Measurements from ENCODE around the gene LAMA3.

The LAMA3 gene

DNA sequence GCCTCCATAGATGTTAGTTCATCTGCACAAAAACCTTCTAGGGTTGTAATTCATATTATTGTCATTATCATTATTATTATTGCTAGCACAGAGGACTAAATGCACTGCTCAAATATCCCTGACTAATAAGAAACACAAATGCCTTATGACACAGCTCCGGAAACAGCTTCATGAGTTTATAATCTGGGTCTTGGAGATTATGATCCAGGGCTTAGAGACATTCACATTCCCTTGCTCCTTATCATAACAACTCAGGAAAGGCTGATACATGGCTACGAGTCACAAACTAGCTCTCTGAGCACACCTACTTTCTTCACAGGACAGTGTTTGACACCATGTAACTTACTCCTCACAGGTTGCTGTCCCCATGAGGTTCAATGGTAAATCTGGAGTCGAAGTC, 223.1 kb downstream of the LAMA3 start:
- no peak for DNase-seq (ENCODE audit: low spot score)

DNA sequence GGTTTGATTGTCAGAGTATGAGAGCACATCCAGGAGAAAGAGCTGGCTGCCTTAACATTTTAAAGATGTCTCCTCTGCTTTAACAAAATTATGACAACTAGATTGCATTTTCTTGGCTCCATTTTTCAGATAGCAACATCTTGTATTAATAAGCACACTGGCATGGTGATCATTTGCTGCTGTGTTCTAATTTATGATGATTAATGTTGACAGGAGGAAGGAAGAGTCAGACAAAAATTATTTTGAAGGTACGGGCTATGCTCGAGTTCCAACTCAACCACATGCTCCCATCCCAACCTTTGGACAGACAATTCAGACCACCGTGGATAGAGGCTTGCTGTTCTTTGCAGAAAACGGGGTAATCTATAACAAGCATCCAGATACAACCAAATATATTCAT, 227.1 kb downstream of the LAMA3 start:
- DNase-seq (ENCODE audit: low spot score): no peak

DNA sequence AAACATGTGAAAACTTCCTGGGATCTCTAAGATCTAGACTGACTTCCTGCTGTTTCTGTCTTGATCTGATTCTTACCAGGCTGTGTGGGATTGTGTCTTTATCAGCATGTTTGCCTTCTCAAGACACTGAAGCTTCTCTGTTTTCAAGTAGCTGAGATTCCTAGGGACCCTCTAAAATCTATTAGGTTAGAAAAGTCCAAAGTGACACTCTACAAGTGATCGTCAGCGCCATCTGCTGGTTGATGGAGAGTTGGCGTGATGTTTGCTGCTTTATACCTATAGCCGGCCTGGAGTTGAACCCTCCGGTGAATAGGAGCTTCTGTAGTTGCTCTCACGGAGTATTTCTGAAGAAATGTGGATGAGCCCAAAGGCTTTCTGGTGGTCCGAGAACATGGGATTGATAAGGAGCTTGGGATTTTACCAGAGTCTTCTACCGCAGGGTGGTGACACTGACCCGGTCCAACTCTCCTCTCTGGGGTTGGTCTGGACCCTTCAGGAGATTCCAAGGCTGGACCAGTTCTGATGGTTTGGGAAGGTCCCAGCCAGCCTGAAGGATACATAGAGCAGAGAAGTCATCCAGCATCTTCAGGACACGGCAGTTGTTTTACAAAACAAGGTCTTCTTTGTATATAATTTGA, 229.3 kb downstream of the LAMA3 start:
- DNase-seq (ENCODE audit: low spot score): peak; percentile 59

DNA sequence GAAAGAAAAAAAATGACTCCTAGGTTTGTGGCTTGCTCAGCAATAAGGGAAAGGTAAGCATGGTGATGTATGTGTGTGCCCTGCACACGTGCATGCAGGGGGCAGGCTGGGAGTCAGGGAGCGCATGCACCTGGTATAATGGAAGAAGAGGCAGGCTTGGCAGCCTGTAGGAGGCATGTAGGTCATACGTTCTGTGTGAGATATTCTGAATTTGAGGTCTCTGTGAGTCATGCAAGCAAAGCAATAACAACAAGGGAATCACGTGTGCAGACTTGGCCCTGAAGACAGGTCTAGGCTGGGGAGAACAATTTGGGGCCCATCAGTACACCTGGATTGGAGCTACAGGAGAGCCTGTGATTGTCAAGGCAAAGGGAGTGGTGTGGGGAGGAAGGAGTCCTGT, 230.8 kb downstream of the LAMA3 start:
- no peak for DNase-seq (ENCODE audit: low spot score)

DNA sequence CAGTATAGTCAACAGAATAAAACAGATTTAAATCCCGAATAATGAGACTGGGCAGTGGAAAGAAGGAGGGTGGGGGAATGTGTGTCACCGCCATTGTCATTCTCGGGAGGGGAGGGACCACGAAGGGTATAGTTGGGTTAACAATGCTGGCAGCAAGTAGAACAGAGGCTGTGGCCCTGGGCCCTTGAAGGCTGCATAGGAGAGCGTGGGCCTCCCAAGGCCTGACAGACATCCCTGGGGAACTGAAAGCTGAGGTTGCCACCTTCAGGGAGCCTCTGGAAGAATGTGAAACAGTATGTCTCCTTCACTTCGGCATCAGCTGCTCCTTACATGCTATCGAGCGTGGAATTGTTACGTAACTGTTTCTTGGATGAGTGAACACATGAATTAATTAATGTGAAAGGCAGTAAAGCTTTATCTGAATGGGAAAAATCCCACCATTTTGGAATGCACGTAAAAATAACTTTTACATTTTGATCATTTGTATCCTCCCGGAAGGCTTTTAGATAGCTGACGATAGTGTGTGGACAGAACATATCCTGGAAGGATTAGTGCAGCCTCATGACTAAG, 232.5 kb downstream of the LAMA3 start:
- no peak for DNase-seq (ENCODE audit: low spot score)

DNA sequence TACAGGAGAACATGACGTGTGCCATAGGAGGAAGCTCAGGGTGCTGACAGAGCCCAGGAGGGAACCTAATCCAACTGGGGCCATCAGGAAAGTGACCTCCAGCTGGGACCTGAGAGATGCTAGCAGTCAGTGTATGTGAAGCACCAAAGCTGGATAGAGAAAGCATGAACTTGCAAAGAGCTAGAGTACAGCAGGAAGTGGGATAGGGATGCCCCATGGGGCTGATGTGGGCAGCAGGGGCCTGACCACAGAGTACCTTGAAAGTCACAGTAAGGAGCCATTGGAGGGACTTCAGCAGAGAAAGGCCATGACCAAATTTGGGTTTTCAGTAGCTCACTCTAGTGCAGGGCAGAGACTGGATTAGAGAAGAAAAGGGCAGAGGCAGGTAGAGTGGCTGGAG, 233.7 kb downstream of the LAMA3 start:
- DNase-seq (ENCODE audit: low spot score): no peak

DNA sequence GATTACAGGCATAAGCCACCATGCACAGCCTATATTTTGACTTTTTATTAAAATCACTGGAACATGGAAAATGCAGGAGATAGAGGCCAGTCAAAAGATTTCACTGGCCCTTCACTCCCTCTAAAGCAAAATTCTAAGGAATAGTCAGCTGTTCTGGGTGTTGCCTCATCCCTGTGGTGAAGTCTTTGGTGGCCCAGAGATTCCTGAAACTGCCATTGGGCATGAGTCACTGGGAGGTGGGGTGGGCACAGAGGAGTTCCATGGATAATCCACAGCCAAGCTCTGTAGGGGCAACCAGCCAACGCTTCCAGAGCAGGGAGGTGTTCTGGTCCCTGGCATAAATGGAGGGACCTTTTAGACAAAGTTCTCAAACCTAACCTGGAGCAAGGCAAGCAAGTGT, 235.6 kb downstream of the LAMA3 start:
- DNase-seq (ENCODE audit: low spot score): peak; percentile 23

DNA sequence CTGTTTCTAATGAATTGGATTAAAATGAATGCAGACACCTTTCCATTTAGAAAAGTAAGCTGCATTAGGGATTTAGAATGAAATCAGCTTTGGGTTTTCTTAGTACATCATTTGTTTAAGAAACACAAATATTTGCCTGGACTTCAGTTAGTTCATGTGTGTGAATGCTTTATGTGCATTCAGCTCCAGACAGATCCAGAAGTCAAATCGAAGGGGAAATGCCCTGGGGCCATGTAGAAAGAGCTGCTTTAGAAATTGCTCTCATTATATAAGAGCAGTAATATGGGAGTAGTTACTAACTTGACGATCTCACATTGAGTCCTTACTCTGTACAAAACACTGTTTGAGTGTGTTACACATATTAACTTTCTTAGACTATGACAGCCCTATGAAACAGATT, 237.3 kb downstream of the LAMA3 start:
- no peak for DNase-seq (ENCODE audit: low spot score)

DNA sequence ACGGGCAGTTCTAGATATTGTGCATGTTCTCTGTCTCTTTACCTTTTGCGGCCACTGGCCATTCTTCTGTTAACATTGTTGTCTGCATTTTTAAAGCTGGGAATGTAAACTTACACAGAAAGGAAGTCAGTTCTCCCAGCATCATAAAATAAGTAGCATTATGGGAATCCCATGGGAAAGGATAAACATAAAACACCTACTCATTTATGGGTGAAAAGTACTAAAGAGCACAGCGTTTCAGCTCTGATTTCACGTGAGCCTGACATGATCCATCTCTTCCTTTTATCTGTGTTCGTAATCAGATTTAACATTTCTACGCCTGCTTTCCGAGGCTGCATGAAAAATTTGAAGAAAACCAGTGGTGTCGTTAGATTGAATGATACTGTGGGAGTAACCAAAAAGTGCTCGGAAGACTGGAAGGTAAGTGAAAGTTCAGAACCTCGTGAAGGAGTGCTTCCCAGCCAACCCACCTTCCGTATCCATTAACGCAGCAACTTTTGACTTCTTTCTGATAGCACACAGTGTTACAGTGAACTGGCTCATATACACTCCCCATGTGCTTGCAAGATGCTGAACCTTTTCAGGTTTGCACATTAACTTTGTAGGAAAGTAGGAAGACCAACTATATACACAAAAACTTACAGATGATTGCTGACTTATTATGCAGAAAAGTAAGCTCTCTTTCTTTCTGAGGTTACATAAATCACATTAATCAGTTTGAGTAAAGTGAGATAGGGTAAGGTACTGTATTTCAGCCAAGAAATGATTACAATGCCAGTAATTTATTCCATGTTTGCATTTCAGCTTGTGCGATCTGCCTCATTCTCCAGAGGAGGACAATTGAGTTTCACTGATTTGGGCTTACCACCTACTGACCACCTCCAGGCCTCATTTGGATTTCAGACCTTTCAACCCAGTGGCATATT, 238.8 kb downstream of the LAMA3 start:
- DNase-seq (ENCODE audit: low spot score): no peak

DNA sequence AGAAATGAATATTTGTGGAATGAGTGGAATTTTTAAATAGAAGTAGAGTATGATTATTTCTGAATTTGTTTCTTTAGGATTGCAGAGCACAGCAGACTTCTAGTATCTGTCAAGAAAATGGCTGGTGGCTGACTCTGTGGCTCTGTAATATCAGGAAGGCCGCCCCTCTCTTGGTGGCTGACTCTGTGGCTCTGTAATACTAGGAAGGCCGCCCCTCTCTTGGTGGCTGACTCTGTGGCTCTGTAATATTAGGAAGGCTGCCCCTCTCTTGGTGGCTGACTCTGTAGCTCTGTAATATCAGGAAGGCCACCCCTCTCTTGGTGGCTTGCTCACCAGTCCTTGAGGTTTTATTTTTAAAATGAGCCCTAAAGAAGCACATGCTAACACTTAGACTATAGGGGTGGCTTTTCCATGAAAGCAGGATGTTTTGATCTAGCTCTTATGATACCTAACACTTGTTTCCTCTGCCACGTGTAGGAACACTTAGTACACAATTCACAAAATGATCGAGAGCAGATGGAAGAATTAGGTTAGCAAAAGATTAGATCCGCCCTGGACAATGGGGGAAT, 240.2 kb downstream of the LAMA3 start:
- DNase-seq (ENCODE audit: low spot score): no peak

DNA sequence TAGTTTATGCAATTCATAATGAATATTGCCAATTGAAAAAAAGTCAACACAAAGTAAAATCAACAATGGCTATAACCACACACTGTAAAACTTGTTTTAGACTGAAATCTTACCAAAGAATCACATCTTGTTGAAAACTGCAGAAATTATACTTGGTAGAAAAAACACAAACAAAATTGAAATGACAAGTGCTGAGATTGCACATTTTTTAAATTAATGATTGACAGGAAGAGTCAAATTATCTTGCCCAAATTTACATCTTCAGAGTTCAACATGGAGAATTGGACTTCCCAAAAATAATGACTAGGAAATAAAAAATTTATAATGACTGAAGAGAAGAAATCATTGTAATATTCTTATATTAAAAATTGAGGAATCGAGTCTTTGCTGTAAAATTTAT, 240.7 kb downstream of the LAMA3 start:
- DNase-seq (ENCODE audit: low spot score): no peak

DNA sequence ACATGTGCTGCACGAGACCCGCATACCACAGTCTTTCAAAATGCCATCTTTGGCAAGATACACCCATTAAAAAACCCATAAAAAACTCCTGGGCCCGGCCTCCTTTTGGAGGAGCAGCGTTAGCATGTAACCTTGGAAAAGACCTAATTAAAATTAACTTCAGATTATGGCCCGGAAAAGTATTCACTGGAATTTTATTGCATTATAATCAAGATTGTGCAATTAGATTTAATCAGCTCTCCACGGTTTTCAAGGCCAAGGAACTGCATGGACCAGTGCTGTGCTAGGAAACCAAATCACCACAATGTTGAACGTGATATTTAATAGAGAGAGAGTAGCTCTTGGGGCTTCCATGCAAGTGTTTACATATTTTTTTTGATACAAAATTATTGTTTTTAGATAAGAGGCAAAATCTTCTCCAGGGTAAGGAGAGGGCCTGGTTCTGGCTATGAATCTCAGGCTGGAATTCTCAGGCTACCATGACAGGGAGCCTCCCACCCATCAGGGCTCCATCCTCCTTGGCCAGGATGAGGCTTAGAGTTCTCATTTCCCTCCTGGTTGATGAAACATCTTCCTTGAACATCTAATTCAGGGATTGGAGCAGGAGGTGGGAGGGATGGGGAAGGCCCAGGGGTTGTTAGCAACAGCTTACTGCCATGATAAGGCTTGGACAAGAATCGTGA, 243.3 kb downstream of the LAMA3 start:
- no peak for DNase-seq (ENCODE audit: low spot score)

DNA sequence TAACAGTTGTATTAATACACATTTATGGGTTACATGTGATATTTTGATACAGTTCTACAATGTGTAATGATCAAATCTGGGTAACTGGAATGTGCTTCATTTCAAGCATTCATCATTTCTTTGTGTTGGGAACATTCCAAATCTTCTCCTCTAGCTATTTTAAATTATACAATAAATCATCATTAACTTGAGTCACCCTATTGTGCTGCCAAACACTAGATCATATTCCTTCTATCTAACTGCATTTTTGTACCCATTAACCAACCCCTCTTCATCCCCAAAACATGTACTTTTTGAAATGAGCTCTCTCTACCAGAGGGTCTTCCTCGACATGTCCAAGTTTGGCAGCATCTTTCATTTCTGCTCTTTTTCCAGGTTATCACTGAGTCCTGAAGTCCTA, 244.2 kb downstream of the LAMA3 start:
- DNase-seq (ENCODE audit: low spot score): no peak

DNA sequence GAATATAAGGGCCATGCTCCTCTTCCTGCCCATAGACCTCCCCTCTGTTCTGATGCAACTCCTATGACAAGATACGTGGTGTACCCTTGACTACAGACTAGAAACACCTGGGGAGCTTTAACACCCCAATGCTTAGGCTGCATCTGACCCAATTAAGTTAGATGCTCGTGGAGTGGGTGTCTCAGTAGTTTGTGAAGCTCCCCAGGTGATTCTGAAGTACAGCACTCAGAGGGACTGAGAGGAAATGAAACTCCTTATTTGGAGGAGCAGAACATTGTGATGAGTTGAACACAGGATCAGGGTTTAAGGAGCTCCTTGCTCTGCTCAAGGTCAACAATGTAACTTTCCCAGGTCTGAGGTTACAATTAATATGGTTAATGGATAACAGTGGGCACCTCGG, 245.0 kb downstream of the LAMA3 start:
- DNase-seq (ENCODE audit: low spot score): no peak

DNA sequence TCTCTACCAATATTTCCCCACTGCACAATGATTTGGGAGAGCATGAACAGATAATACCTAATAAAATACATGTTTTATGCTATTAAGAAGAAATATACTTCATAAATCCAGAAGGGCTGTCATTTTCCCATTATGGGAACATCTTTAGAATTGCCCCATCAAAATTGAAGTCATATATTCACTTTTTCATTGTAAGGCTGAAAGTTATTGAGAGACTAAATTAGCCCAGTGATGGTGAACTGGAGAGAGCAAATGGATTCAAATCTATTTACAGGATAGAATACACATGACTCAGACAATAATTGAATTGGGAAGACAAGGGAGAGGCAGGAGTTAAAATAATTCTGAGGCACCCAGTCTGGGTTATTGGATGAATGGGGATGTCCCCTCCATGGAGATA, 245.6 kb downstream of the LAMA3 start:
- no peak for DNase-seq (ENCODE audit: low spot score)

DNA sequence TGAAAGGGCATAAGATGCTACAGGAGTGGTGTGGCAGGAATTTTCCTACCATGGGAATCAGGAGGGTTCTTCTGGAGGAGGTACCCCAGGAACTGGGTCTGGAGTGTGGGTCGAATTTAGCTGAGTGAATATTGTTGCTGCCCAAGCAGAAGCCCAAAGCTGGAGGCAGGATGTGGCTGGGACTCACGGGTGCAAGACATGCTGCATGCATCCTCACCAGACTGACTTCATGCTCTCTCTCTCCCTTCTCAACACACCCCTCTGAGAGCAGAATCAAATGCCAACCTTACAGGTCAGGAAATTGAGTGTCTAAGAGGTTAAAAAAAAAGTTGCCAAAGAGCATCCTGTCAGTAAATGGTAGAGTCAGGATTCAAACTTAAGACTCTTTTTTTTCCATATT, 246.6 kb downstream of the LAMA3 start:
- no peak for DNase-seq (ENCODE audit: low spot score)

DNA sequence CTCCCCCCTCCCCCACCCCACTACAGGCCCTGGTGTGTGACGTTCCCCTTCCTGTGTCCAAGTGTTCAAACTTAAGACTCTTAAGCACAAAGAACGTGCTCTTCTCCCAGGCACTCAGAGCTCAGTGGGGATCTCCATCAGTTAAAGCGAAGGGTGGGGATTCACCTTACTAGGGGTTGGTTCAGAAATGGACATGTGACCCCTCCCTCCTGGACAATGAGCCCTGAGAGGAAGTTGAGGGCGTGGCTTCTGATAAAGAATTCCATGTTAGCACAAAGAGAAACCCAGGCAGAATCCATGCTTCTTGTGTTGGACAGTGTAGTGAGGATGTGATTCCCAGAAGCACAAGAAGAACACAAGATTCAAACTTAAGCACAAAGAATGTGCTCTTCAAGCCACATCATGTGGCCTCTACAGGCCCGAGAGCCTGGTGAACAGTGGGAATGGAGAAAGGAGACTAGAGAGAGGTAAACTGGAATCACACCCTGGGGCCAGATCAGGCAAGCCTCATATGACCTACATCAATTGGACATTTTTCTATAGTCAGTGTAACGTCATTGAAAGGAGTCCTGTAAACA, 247.2 kb downstream of the LAMA3 start:
- peak; percentile 21 for DNase-seq (ENCODE audit: low spot score)

DNA sequence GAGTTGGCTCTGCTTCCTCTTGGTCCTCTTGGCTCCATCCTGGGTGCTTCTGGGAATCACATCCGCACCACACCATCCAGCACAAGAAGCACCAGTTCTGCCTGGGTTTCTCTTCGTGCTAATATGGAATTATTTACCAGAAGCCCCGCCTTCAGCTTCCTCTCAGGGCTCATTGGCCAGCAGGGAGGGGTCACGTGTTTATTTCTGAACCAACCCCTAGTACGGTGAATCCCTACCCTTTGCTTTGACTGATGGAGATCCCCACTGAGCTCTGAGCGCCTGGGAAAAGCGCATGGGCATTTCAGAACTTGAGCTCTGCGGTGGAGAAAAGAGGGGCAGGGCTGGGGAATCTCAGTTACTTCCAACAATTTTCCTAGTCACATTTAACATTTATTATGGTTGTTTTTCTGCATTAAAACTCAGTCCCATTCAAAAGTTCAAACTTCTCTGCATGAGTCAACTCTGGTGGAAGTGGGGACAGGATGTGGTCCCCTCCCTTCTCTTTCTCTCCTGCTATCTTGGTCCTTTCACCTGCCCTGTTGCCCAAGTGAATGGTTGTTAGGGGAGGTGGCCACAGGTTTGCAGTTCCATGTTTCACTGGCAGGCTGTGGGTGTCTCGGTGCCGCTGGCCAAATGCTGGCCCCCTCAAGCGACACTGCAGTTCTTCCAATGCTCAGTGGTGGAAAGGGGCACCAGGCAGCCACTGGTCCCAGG, 248.9 kb downstream of the LAMA3 start:
- no peak for DNase-seq (ENCODE audit: low spot score)

DNA sequence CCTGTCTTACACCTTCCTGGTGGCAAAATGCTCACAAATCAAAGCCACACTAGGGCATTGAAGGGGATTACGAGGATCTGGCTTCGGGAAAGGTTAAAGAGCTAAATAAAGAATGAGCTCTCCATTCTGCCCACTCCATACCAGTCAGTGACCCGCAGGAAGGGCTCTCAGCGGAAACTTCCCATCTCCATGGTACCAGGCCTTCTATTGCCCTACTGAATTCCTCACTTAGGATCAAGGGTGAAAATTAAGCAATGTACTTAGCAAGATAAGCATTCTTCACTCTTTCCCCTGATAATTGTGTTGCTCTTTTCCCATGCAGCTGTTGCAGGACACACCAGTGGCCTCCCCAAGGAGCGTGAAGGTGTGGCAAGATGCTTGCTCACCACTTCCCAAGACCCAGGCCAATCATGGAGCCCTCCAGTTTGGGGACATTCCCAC, 249.7 kb downstream of the LAMA3 start:
- no peak for DNase-seq (ENCODE audit: low spot score)

DNA sequence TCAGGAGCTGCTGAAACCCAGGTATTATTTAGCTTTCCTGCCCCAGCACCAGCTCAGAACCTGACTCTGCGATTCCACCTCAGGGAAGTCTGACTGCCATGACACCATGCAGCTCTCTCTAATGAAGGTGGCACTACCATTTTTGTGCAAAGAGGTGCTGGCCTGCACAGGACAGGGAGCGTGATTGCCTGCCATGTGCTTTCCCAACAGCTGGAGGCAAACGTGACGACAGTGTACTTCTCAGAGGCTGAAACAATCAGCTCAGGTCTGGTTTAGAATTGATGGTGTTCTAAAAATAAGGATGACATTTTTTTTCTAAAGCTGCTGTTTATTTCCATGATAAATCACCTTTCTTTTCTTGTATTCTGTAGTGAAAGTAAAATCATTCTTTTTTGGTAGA, 250.1 kb downstream of the LAMA3 start:
- DNase-seq (ENCODE audit: low spot score): no peak

DNA sequence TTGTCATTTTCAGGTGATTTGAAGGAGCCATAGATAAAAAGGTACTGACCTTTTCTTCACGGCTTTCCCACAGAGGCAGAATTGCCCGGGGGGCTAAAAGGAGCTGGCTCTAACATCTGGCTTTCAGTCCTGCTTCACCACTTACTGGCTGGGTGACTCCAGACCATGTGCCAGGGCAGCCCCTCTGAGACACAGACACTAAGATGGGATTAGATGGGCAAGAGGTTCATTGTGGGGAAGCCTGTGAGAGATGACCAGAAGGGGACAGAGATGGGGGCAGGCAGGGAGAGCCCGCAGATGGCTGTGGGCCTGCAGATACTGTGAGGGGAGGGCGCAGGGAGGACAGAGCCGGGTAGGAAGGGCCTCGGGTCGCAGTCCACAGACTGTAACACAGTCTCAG, 250.6 kb downstream of the LAMA3 start:
- DNase-seq (ENCODE audit: low spot score): no peak
